GM12878 (cell line): ENCODE results near the gene C5. TPM values are rescaled to one million over a fixed set of nuclear protein-coding genes. Genes with fewer than 3 reads are reported as not detected.

Experiments used
- ATAC-seq: fragments of 200-7000 bp; cut with Tn5 transposase; 3 replicates; pipeline ENCODE4 v1.9.1; 2020; ENCODE audit warnings: mild to moderate bottlenecking, moderate library complexity
- BruUV-seq: library from RNA; stranded (reverse); fragments of 400-500 nt; replicated peaks from 2 replicates; lab custom pipeline; 2021; lab: Mats Ljungman, UMichigan
- CTCF ChIA-PET: fragments of 300-600 bp; sonication (Branson Sonifier 250); formaldehyde crosslinking; extraction: SDS; loops from one replicate; lab custom pipeline; 2021; ENCODE audit warnings: inconsistent platforms; lab: Yijun Ruan, JAX
- POLR2A ChIA-PET: fragments of 350-600 bp; formaldehyde crosslinking; extraction: SDS; loops from one replicate; lab custom pipeline; 2021; ENCODE audit warnings: inconsistent platforms; lab: Charles Lee
- RAD21 ChIA-PET: fragments of 300-600 bp; sonication (Branson Sonifier 250); formaldehyde crosslinking; loops from one replicate; lab custom pipeline; 2023; ENCODE audit warnings: antibody characterized with exemption; ENCODE audit not compliant: unreplicated experiment; lab: Charles Lee
- SMC1A ChIA-PET: fragments of 300-600 bp; sonication (Branson Sonifier 250); formaldehyde crosslinking; loops from one replicate; lab custom pipeline; 2023; ENCODE audit not compliant: unreplicated experiment, uncharacterized antibody; lab: Charles Lee
- DNase-seq: peaks from one replicate; pipeline ENCODE4 v3.0.0-alpha.2; 2011; ENCODE audit warnings: low read depth, low spot score
- FAIRE-seq: peaks from 3 replicates; lab custom pipeline; 2011; peaks lifted over from hg19 to GRCh38; lab: Jason Lieb, UNC
- H2AFZ ChIP-seq: 2 replicates; pipeline ENCODE4 v1.6.0; 2011; ENCODE audit warnings: low read depth, low read length, control low read depth; ENCODE audit not compliant: control insufficient read depth
- H3K27ac ChIP-seq: 2 replicates; pipeline ENCODE4 v1.5.1; 2011; ENCODE audit warnings: control low read depth; ENCODE audit not compliant: control insufficient read depth, insufficient read depth
- H3K27me3 ChIP-seq, 2 experiments: replicated peaks in 1 of 2; 2 replicates each; pipeline versions ENCODE4 v1.6.0 to v1.6.1; 2011; ENCODE audit warnings: low read length in 1 of 2; ENCODE audit not compliant: control insufficient read depth in 2 of 2, insufficient read depth in 2 of 2
- H3K36me3 ChIP-seq, 2 experiments: 2 replicates each; pipeline ENCODE4 v1.5.1; 2011; ENCODE audit warnings: low read length in 1 of 2; ENCODE audit not compliant: control insufficient read depth in 2 of 2, insufficient read depth in 2 of 2
- H3K4me1 ChIP-seq: 2 replicates; pipeline ENCODE4 v1.6.1; 2011; ENCODE audit warnings: mild to moderate bottlenecking, low read length, moderate library complexity, mixed read lengths; ENCODE audit not compliant: control insufficient read depth, insufficient read depth
- H3K4me2 ChIP-seq: 2 replicates; pipeline ENCODE4 v1.6.0; 2011; ENCODE audit warnings: control low read depth; ENCODE audit not compliant: control insufficient read depth, insufficient read depth
- H3K4me3 ChIP-seq: fragments of 200-600 bp; sonication (generic); 2 replicates; pipeline ENCODE4 v1.5.1; 2016
- H3K79me2 ChIP-seq: 2 replicates; pipeline ENCODE4 v1.6.0; 2011; ENCODE audit warnings: low read length; ENCODE audit not compliant: control insufficient read depth, insufficient read depth
- H3K9ac ChIP-seq: 2 replicates; pipeline ENCODE4 v1.8.0; 2011; ENCODE audit warnings: low read length, control low read depth, mixed read lengths; ENCODE audit not compliant: control insufficient read depth, insufficient read depth
- H3K9me3 ChIP-seq: replicated peaks from 3 replicates; pipeline ENCODE4 v1.5.1; 2011; ENCODE audit warnings: mild to moderate bottlenecking, low read length; ENCODE audit not compliant: control insufficient read depth, insufficient read depth
- H4K20me1 ChIP-seq: 2 replicates; pipeline ENCODE4 v1.6.0; 2011; ENCODE audit not compliant: control insufficient read depth, insufficient read depth
- KDM1A ChIP-seq: fragments of 200-600 bp; sonication (generic); IDR thresholded peaks from 2 replicates; pipeline ENCODE4 v1.6.1; 2016; ENCODE audit warnings: borderline replicate concordance
- MEF2B ChIP-seq: fragments of 450-650 bp; IDR thresholded peaks from 2 replicates; pipeline ENCODE4 v1.6.1; 2018; ENCODE audit warnings: mild to moderate bottlenecking, moderate library complexity; ENCODE audit not compliant: partially characterized antibody, poor library complexity, severe bottlenecking
- NBN ChIP-seq: fragments of 450-650 bp; IDR thresholded peaks from 2 replicates; pipeline ENCODE4 v1.6.1; 2016
- NFIC ChIP-seq: IDR thresholded peaks from 2 replicates; pipeline ENCODE4 v1.6.1; 2012; ENCODE audit warnings: low read depth, mild to moderate bottlenecking, inconsistent platforms, low read length, moderate library complexity
- NR2F1 ChIP-seq: fragments of 450-650 bp; conservative IDR thresholded peaks from 2 replicates; pipeline ENCODE4 v1.6.1; 2017; ENCODE audit warnings: mild to moderate bottlenecking
- POU2F2 ChIP-seq: IDR thresholded peaks from 3 replicates; pipeline ENCODE4 v1.6.1; 2011; ENCODE audit warnings: low read depth, mild to moderate bottlenecking, low read length, borderline replicate concordance
- SPI1 ChIP-seq: IDR thresholded peaks from 2 replicates; pipeline ENCODE4 v1.6.1; 2011; ENCODE audit warnings: low read depth, mild to moderate bottlenecking, low read length, moderate library complexity, borderline replicate concordance; ENCODE audit not compliant: insufficient read depth
- TBL1XR1 ChIP-seq: IDR thresholded peaks from 2 replicates; pipeline ENCODE4 v1.6.1; 2012; ENCODE audit warnings: low read depth, low read length, improper control_type of control experiment
- WGBS: methylation state at CpG from one replicate; pipeline ENCODE4 v1.1.6; 2016; ENCODE audit warnings: low lambda C conversion rate; ENCODE audit not compliant: insufficient replicate concordance, insufficient coverage; ENCODE audit errors: missing lambda C conversion rate; 5-methylcytosine and 5-hydroxymethylcytosine counted together
- in situ Hi-C: fragments of 300-500 bp; cut with MboI; formaldehyde crosslinking; loops from 9 replicates; pipeline ENCODE4 v1.14.3; 2018; ENCODE audit warnings: mixed read lengths
- intact Hi-C: fragments of 100-400 bp; cut with micrococcal nuclease; formaldehyde crosslinking; loops from one replicate; pipeline ENCODE4 v1.14.2; 2022; ENCODE audit not compliant: unreplicated experiment
- polyA plus RNA-seq, 11 experiments: library from polyadenylated mRNA; depleted of rRNA in 4 of 11; unstranded in 6 of 11; stranded (reverse) in 5 of 11; fragments of >200 nt; fragmentation: Nextera tagmentation in 4 of 11; fragmentation: Illumina TruSeq in 1 of 11; extraction: Ambion mirVana in 4 of 11; extraction: Trizol in 1 of 11; gene quantifications; 1 replicate in 1 of 11; 2 replicates in 10 of 11; pipeline versions ENCODE4 v1.2.1 to v1.2.3, GENCODE V29; 2011 to 2016; ENCODE audit warnings: inconsistent platforms in 2 of 11, missing spikeins in 2 of 11, low read depth in 1 of 11
- total RNA-seq, 4 experiments: library from RNA; depleted of rRNA in 3 of 4; stranded (reverse); fragments of >200 nt in 3 of 4; fragmentation: Illumina TruSeq in 1 of 4; extraction: Trizol in 1 of 4; gene quantifications; 2 replicates each; pipeline versions ENCODE4 v1.2.1 to v1.2.3, GENCODE V29; 2013 to 2021
- TF ChIP-seq, protein P1 (sequence below): fragments of 450-650 bp; conservative IDR thresholded peaks from 2 replicates; pipeline ENCODE4 v1.6.1; 2017; ENCODE audit warnings: mild to moderate bottlenecking, moderate library complexity

The C5 gene
- total and polyA plus RNA-seq, 10 of the 15 experiments (the other 5 are each of a cell fraction or from before 2014, with no cell fraction given): 0.39 to 2.2 (median 1.2) TPM

DNA sequence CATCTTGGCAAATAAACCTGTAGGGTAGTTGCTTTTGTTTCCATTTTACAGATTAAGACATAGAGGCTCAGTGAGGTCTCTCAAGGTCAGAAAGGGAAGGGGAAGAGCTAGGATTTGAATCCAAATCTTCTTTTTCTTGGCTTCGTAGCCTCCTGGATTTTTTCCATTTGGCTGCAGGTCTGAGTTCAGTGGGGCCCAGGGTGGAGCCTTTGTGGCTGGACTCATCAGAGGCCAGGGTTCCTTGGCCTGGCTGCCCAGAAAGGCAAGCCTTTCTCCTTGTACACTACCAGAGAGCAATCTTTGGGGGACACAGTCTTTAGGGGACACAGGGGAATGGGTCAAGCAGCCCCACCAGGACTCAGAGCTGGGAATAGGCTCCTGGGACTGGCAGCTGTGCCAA is 112.9 kb downstream of the C5 start:
- Histone ChIP-seq H3K4me1 (peaks cover 44% of the 10 kb centered on the region), H3K27ac (no peak overlapping the region), H4K20me1 (no peaks in the 10 kb centered on the region), H3K27me3 (no peaks in the 10 kb centered on the region), H3K4me2 (no peak overlapping the region)
- DNase-seq (no peak), ATAC-seq (no peak), FAIRE-seq (no peak)
- RAD21 ChIA-PET: interaction anchor here (0.6 to 11.7 kb wide), 9 partner anchors 16 to 181 kb away, joined by 3 to 196 read pairs (median 5); partner anchors contain the start of gene TRAF1
- WGBS: 100% methylated on average over 1 of the region's 1 CpG
- TF ChIP-seq TBL1XR1 (no peak), SPI1 (no peak), POU2F2 (no peak), NBN (no peak), KDM1A (no peak), NFIC (no peak), MEF2B (no peak), NR2F1 (no peak)
- TF ChIP-seq, protein P1, sequence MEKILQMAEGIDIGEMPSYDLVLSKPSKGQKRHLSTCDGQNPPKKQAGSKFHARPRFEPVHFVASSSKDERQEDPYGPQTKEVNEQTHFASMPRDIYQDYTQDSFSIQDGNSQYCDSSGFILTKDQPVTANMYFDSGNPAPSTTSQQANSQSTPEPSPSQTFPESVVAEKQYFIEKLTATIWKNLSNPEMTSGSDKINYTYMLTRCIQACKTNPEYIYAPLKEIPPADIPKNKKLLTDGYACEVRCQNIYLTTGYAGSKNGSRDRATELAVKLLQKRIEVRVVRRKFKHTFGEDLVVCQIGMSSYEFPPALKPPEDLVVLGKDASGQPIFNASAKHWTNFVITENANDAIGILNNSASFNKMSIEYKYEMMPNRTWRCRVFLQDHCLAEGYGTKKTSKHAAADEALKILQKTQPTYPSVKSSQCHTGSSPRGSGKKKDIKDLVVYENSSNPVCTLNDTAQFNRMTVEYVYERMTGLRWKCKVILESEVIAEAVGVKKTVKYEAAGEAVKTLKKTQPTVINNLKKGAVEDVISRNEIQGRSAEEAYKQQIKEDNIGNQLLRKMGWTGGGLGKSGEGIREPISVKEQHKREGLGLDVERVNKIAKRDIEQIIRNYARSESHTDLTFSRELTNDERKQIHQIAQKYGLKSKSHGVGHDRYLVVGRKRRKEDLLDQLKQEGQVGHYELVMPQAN: no peak
- TF ChIP-seq, all 136 proteins: peak for 0
- in situ Hi-C loops: loop anchor here (5.0 kb wide), 2 partner anchors 65 to 180 kb away; no protein-coding TSS in a partner anchor
- no peak overlapping the region for H3K4me3 ChIP-seq
- no peaks in the 10 kb centered on the region for H3K9me3 ChIP-seq
- H3K9ac ChIP-seq: no peak overlapping the region
- no peak overlapping the region for H2AFZ ChIP-seq
- intact Hi-C loops: loop anchor here (2.0 kb wide), 2 partner anchors 16 to 68 kb away; no protein-coding TSS in a partner anchor
- H3K79me2 ChIP-seq: peaks cover 8% of the 10 kb centered on the region
- ChIA-PET CTCF (interaction anchor here (0.7 to 11.9 kb wide), 25 partner anchors 9 to 262 kb away, joined by 3 to 110 read pairs (median 6); partner anchors contain the start of gene TRAF1), POLR2A (interaction anchor here (0.7 to 18.1 kb wide), 3 partner anchors 16 to 218 kb away, joined by 3 to 383 read pairs (median 224); no protein-coding TSS in a partner anchor), SMC1A (interaction anchor here (0.9 to 26.1 kb wide), 16 partner anchors 14 to 182 kb away, joined by 3 to 522 read pairs (median 5); partner anchors contain the start of gene TRAF1)
- no peaks in the 10 kb centered on the region for H3K36me3 ChIP-seq
- BruUV-seq: no TSS peak
